Measurements from ENCODE around the gene SUMO3.

DNA sequence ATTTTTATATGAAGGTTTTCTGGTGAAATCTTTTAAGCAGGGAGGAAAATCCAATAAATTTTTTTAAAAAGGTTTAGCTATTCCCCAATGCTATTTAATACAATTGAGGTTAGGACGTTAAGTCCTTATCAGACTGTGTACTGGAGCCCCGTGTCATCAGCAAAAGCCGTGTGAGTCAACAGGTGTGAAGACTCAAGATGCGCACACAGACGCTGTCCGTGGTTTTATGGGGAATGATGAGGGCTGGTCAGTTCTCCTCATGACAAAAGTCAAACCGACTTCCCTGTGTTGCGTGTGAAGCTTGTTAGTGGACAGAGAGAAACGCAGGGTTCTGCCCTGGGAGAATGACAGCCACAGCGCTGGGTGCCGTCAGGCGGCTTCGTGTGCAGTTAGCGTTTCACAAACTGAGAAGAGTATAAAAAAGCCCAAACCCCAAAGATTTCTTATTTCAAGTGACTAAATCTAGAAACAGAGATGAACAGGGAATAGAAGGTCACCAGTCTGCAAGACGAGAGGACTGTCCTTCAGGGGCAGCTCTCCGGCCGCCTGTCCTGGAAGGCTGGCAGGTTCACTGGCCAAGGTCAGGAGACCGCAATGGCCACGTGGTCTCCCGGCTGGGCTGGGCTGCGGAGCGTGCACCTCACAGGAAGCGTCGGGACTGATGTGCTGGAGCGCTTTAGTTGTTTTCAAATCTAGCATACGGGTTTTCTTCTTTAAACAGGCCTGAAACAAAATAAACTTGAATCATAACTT, 33.2 kb upstream of the SUMO3 start:
- TF ChIP-seq, protein P1, sequence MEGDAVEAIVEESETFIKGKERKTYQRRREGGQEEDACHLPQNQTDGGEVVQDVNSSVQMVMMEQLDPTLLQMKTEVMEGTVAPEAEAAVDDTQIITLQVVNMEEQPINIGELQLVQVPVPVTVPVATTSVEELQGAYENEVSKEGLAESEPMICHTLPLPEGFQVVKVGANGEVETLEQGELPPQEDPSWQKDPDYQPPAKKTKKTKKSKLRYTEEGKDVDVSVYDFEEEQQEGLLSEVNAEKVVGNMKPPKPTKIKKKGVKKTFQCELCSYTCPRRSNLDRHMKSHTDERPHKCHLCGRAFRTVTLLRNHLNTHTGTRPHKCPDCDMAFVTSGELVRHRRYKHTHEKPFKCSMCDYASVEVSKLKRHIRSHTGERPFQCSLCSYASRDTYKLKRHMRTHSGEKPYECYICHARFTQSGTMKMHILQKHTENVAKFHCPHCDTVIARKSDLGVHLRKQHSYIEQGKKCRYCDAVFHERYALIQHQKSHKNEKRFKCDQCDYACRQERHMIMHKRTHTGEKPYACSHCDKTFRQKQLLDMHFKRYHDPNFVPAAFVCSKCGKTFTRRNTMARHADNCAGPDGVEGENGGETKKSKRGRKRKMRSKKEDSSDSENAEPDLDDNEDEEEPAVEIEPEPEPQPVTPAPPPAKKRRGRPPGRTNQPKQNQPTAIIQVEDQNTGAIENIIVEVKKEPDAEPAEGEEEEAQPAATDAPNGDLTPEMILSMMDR (optimal IDR thresholded peaks at IDR 0.05 in 1 of 3, IDR thresholded peaks at IDR 0.05 in 1 of 3, conservative IDR thresholded peaks at IDR 0.05 in 1 of 3; ENCODE audit: extremely low read depth in 1 of 3, insufficient read depth in 2 of 3, low read length in 3 of 3) = no peak
- TF ChIP-seq EZH2 (IDR thresholded peaks at IDR 0.05; ENCODE audit: low read length) = no peak
